Activated CD4-positive, alpha-beta T cell treated with anti-CD3 and anti-CD28 coated beads, Interleukin-2, amount 50 U/mL, for 16 hours (primary cell): Measurements from ENCODE around the gene NOP9.
"Not testable (repeated sequence)": the region's sequence is repeated elsewhere in the genome, so short reads cannot be mapped to it uniquely, and the experiment has no call there.

Experiments
- DNase-seq: peaks from one replicate; pipeline ENCODE4 v3.0.0-alpha.2; 2020

The NOP9 gene

DNA sequence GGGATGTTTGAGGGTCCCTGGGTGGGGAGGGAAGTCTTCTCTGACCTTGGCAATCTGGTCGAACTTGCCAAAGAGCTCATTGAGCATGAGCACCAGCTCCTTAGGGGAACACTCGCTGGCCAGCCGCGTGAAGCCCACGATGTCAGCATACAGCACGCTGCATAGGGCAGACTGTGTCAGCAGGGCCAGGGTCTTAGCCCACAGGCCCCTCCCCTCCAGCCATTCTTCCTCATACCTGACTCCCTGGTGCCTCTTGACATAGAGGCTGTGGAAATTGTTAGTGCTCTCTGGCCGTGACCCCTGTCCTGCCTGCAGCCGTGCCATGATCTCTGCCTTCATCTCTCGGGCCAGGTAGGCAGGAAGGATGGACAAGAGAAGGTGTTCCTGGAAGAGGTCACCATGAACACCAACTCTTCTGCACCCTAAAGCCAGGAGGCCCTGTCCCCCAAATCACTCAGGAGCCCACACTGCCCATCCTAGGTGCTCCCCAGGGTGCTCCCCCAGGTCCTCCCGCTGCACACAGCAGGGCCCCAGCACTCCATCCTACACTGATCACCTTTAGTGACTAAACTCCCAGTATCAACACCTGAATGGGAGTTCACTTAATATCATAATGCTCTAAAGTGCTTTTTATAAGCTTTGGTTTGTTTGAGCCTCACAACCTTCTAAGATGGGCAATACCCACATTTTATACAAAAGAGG is 31.5 kb downstream of the NOP9 start:
- DNase-seq, result no peak

DNA sequence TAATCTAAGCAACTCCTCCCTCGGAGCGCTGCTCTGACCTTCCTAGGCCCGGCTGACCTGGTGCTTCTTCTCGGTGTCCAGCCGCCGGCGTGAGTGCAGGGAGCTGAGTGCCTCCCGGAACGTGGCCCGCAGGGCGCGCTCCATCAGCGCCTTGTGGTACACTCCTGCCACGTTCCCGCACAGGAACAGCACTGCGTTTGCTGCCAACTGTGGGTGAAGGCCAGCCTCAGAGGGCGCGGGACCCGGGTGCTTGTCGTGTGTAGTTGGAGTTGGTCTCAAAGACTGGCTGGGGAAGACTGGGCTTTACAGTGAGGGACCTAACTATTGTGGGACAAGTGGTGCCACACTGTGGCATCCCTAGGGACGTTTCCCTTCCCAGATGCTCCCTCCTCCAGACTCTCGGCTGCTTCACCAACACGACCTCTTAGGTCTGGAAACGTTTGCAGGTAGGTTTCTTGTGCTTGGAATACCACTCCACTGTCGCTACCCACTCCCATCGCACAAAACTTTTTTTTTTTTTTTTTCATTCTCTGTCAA is 32.1 kb downstream of the NOP9 start:
- DNase-seq, result no peak

DNA sequence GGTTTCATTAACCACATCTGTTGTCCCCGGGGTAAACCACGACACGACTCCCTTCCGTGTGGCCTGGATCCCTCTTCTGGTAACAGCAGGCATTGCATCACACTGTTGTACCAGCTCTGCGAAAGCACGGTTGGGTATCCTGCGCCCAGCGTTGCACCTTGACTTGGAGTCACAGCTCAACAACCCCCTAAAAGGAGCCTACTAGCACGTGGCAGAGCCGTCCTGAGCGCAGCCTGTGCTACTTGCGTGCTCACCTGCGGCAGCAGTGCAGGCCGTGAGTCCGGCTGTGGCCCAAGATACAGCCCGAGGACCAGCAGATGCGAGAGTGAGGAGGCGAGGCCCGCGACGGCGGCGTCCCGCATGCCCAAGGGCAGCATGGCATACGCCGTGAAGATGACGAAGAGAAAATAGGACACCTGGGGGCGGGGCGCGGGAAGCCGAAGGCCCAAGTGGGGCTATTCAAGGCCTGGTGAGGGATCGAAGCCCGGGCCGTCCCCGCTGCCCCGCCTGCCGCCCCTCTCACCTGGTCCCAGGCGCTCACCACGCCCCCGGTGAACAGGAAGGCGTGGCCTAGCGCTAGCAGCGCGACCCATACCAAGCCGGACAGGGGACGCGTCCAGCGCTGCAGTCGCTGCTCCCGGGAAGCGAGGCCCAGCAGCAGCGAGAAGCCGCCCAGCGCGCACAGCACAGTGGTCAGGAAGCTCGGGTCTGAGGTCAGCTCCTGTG is 32.8 kb downstream of the NOP9 start:
- DNase-seq, result peak; percentile 92

GRCh38 chr14:24334431-24335291 is 35.0 kb downstream of the NOP9 start, which contains the start of gene ADCY4:
TSS of gene ADCY4 (minus strand) at chr14:24335071. CDS start at chr14:24334652, 419 bp downstream.
- DNase-seq, result no peak

DNA sequence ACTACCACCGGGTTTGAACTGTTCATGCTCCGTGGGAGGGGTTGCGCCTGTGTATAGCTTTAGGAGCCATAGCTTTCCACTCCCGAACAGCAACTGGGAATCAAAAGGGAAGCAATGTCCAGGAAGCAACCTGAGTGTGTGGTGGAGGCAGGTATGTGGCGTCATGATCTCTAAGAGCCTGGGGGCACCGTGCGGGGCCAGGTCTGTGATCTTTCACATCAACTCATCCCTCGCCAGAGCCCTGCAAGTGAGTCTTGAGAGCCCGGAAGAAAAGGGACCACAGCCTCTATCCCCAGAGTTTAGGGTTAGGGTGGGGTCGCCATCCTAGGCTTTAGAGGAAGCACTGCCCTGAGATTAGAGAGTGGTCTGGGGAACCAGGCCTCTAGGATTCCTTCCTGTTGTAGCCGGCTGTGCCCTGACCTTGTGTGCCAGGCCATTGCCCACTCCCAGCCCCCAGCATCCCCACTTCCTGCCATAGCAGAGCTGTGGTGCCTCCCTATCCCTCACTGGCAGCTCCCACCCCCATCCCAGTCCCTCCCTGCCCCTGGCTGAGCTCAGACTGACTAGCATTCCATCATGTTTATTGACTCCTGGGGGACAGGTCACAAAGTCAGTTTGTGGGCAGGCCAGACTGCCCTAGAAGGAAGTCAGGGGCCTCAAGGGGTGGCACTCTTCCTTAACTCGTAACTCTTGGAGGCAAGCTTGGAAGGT is 36.0 kb downstream of the NOP9 start:
- DNase-seq, result no peak

DNA sequence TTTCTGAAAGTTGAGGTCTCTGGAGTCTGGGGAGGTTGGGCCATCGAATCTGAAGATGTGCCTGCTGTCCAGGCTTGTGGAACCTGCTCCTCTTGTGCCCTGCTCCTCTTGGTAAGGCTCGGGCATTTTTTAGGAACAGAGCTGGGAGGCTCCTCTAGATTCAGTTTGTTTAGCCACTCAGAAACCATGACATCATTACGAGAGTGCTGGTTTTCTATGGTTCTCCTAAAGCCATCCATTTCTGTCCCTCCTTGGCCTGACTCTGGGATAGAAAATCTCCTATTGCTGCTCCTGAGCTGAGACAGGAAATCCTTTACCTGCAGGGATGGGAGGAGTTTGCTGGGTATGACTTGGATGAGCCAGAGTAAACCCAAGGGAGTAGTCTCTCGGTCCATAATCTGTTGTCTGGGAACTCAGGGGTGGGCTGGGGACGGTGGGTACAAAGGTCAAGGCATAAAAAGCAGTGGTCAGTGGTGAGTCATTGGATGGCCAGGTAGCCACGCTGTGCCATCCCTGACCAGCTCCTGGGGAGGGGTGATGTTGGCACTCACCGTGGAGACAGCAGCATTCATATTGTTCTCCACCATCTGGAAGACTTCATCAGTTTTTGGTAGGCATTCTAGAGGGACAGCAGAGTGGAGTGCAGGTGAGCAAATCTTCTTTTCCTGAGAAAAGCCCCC is 37.6 kb downstream of the NOP9 start:
- DNase-seq, result no peak

DNA sequence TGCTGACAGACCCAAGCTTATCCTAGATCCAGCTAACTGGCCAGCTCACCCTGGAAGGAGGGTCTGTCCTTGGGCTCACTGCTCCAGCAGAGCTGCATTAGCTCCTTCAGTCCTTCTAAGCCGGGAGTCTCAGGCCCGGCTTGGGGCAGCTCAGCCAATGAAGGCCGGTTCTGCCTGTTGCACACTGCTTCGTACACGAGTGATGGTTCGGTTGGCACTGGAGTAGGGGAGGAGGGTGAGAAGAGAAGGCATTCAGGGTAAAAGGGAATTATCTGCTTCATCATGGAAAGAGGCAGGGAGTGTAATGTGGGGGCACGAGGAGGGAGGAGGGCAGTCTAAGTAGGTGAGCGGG is 38.1 kb downstream of the NOP9 start:
- DNase-seq, result no peak

DNA sequence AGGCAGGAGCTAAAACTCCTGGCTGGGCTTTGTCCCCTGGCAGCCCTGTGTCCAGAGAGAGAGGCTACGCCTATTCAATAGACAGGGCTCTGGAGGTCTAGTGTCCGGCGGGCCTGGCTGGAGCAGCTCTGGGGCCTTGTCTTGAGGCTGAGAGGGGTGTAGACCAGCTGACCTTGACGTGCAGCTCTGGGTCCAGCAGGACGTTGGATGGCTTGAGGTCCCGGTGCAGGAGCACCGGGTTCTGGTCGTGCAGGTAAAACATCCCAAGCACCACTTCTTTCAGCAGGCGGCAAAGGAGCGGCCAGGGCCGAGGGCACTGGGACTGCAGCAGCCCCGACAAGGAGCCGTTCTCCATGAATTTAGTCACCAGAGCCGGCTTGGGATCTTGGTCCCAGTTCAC is 39.2 kb downstream of the NOP9 start:
- DNase-seq, result no peak

- DNase-seq, result peak; percentile 67
Observed at GRCh38 chr14:24339284-24340151, 39.9 kb downstream of the NOP9 start, which contains the start of gene RIPK3. TSS of gene RIPK3 (minus strand) at chr14:24339991. CDS start at chr14:24339826, 165 bp downstream.

DNA sequence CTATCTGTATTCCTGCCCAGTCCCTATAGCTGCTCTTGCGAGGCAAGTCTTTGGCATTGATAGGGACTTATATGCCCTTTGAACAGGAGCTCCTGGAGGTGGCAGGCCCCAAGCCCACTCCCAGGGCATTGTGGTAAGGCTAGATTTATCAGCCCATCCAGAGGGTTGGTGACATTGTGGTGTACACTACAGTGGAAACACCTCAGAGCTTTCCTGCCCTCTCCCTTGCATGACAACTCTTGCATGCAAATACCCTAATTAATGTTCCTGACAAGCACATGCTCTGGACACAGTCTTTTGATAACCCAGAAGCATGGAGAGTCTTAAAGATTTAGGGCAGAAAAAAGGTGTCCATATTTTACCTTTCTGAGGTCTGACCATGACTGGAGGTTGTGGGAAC is 41.0 kb downstream of the NOP9 start:
- DNase-seq, result no peak

DNA sequence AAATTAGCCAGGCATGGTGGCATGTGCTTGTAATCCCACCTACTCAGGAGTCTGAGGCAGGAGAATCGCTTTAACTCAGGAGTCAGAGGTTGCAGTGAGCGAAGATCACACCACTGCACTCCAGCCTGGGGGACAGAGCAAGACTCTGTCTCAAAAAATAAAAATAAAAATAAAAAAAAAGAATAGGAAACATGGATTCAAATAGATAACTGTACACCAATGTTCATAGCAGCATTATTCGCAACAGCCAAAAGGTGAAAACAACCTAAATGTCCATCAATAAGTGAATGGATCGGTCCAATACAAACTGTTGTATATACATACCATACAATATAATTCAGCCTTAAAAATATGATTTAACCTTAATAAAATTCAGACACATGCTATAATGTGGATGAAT is 43.2 kb downstream of the NOP9 start:
- no peak for DNase-seq

- no peak for DNase-seq
Observed at GRCh38 chr14:24343795-24344660, 44.4 kb downstream of the NOP9 start.

GRCh38 chr14:24347134-24347533 is 47.5 kb downstream of the NOP9 start:
- DNase-seq, result no peak

- no peak for DNase-seq
Observed at GRCh38 chr14:24348186-24348585, 48.5 kb downstream of the NOP9 start.

- no peak for DNase-seq
Observed at GRCh38 chr14:24349742-24350141, 50.1 kb downstream of the NOP9 start.

GRCh38 chr14:24351517-24351916 is 51.9 kb downstream of the NOP9 start:
- DNase-seq, result no peak

DNA sequence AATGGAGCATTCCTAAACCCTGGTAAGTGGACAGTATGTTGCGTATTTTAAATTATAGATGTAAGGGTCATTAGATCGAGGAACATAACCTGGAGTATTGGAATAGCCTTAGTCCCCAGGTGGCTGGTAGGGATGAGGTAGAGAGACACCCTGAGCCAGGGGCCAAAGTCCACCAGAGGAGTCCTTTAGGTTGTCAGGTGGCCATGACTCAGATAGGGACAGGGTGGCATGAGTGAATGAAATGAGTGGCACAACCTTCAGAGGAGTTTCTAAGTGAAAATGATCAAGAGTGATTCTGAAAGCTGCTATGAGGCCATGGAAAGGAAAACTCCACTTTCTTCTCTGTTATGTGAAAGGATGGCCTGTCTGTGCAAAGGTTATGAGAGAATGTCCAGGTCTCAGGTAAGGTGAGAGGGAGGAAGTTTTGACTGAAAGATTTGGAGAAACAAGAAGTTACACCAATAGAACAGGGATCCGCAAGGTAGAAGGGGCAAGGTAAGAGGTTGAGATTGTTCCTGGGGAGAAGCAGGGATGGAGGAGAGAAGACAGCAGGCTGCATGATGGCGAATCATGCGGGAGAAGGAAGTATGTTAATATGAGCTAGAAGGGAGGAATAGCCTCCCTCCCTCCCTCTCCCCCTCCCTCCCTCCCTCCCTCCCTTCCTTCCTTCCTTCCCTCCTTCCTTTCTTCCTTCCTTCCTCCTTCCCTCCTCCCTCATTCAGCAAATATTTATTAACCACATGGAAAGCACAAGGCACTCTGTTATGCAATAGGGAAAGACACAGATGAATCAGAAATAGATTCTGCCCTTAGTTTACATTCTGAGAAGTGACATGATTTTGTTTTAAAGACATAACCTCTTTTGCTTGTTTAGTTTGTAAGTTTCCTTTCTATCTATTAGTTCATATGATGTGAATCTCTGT is 54.2 kb downstream of the NOP9 start:
- no peak for DNase-seq

DNA sequence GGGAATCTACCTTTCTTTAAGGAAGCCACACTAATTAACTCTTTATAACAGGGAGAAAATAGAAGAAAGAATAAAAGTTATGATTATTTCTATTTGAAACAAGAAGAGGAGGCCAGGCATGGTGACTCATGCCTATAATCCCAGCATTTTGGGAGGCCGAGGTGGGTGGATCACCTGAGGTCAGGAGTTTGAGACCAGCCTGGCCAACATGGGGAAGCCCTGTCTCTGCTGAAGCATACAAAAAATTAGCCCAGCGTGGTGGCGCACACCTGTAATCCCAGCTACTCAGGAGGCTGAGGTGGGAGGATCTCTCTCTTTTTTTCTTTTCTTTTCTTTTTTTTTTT is 54.8 kb downstream of the NOP9 start:
- not testable (repeated sequence) for DNase-seq

GRCh38 chr14:24355009-24355408 is 55.4 kb downstream of the NOP9 start:
- no peak for DNase-seq
